Fibroblast of skin of right biceps (primary cell): ENCODE data around the gene SLC25A29.
"Not testable (repeated sequence)": the region's sequence is repeated elsewhere in the genome, so short reads cannot be mapped to it uniquely, and the experiment has no call there.

Experiments
- DNase-seq: peaks from one replicate; pipeline ENCODE4 v3.0.0-alpha.2; 2013

Gene SLC25A29

GRCh38 chr14:100306101-100306997 is at the start of gene SLC25A29:
TSS of gene SLC25A29 (minus strand) at chr14:100306444. CDS start at chr14:100306232, 212 bp downstream.
- peak; percentile 89 for DNase-seq

GRCh38 chr14:100350986-100351385 is 44.7 kb upstream of the SLC25A29 start:
- DNase-seq = no peak

GRCh38 chr14:100350276-100350926 is 44.2 kb upstream of the SLC25A29 start:
- no peak for DNase-seq

- no peak for DNase-seq
Observed at GRCh38 chr14:100348784-100349685, 42.8 kb upstream of the SLC25A29 start.

- no peak for DNase-seq
Observed at GRCh38 chr14:100348253-100348729, 42.0 kb upstream of the SLC25A29 start.

GRCh38 chr14:100346306-100347091 is 40.3 kb upstream of the SLC25A29 start:
- DNase-seq = no peak

GRCh38 chr14:100345711-100346110 is 39.5 kb upstream of the SLC25A29 start:
- no peak for DNase-seq

- not testable (repeated sequence) for DNase-seq
Observed at GRCh38 chr14:100344657-100345056, 38.4 kb upstream of the SLC25A29 start.

- DNase-seq = not testable (repeated sequence)
Observed at GRCh38 chr14:100342826-100343225, 36.6 kb upstream of the SLC25A29 start.

GRCh38 chr14:100342195-100342594 is 36.0 kb upstream of the SLC25A29 start:
- DNase-seq = no peak

GRCh38 chr14:100341301-100342031 is 35.2 kb upstream of the SLC25A29 start:
- DNase-seq = peak; percentile 21

- DNase-seq = no peak
Observed at GRCh38 chr14:100340423-100340813, 34.2 kb upstream of the SLC25A29 start.

GRCh38 chr14:100339766-100340422 is 33.6 kb upstream of the SLC25A29 start:
- no peak for DNase-seq

- DNase-seq = no peak
Observed at GRCh38 chr14:100336618-100337530, 30.6 kb upstream of the SLC25A29 start.

GRCh38 chr14:100334904-100335303 is 28.7 kb upstream of the SLC25A29 start:
- DNase-seq = no peak

- DNase-seq = no peak
Observed at GRCh38 chr14:100333827-100334226, 27.6 kb upstream of the SLC25A29 start.

GRCh38 chr14:100333311-100333710 is 27.1 kb upstream of the SLC25A29 start:
- no peak for DNase-seq

GRCh38 chr14:100332797-100333196 is 26.6 kb upstream of the SLC25A29 start:
- no peak for DNase-seq

- DNase-seq = no peak
Observed at GRCh38 chr14:100332071-100332639, 25.9 kb upstream of the SLC25A29 start.
